HG03342 (cell line): ENCODE data around the gene ADAM23.

Experiments
- ATAC-seq: cut with Tn5 transposase; IDR thresholded peaks from one replicate; pipeline ENCODE4 v1.9.1; 2021; ENCODE audit warnings: mild to moderate bottlenecking, moderate library complexity; ENCODE audit not compliant: unreplicated experiment

Gene ADAM23

GRCh38 chr2:206488623-206489022 is 45.3 kb downstream of the ADAM23 start:
- no peak for ATAC-seq

- ATAC-seq = no peak
These were observed 50.7 kb downstream of the ADAM23 start for GRCh38 chr2:206494061-206494460.

- no peak for ATAC-seq
These were observed 59.4 kb downstream of the ADAM23 start for GRCh38 chr2:206502729-206503128.

- no peak for ATAC-seq
These were observed 68.0 kb downstream of the ADAM23 start for GRCh38 chr2:206511283-206511682.

- ATAC-seq = no peak
These were observed 69.7 kb downstream of the ADAM23 start for GRCh38 chr2:206512999-206513398.

GRCh38 chr2:206515580-206515979 is 72.2 kb downstream of the ADAM23 start:
- ATAC-seq = no peak

- ATAC-seq = no peak
These were observed 75.7 kb downstream of the ADAM23 start for GRCh38 chr2:206518997-206519396.

- no peak for ATAC-seq
These were observed 77.1 kb downstream of the ADAM23 start for GRCh38 chr2:206520450-206520849.

GRCh38 chr2:206521115-206521514 is 77.8 kb downstream of the ADAM23 start:
- ATAC-seq = no peak

GRCh38 chr2:206521612-206522011 is 78.3 kb downstream of the ADAM23 start:
- ATAC-seq = no peak

GRCh38 chr2:206526416-206526815 is 83.1 kb downstream of the ADAM23 start:
- no peak for ATAC-seq

- no peak for ATAC-seq
These were observed 83.8 kb downstream of the ADAM23 start for GRCh38 chr2:206527153-206527552.

GRCh38 chr2:206530727-206531126 is 87.4 kb downstream of the ADAM23 start:
- ATAC-seq = no peak

- ATAC-seq = no peak
These were observed 88.7 kb downstream of the ADAM23 start for GRCh38 chr2:206531996-206532543.

- ATAC-seq = peak; percentile 62
These were observed 90.6 kb downstream of the ADAM23 start for GRCh38 chr2:206533977-206534376.

GRCh38 chr2:206535260-206535986 is 92.1 kb downstream of the ADAM23 start:
- peak; percentile 77 for ATAC-seq

- ATAC-seq = no peak
These were observed 97.4 kb downstream of the ADAM23 start for GRCh38 chr2:206540757-206541156.

GRCh38 chr2:206543073-206543472 is 99.7 kb downstream of the ADAM23 start:
- no peak for ATAC-seq

GRCh38 chr2:206548383-206548782 is 105.1 kb downstream of the ADAM23 start:
- ATAC-seq = no peak

- no peak for ATAC-seq
These were observed 112.4 kb downstream of the ADAM23 start for GRCh38 chr2:206555721-206556120.

- ATAC-seq = peak; percentile 77
These were observed 113.1 kb downstream of the ADAM23 start for GRCh38 chr2:206556357-206556949.

- ATAC-seq = no peak
These were observed 114.0 kb downstream of the ADAM23 start for GRCh38 chr2:206557321-206557720.
